Stomach (tissue), 9 donors: ENCODE data around the gene PADI3. TPM values are rescaled to one million over a fixed set of nuclear protein-coding genes. Genes with fewer than 3 reads are reported as not detected.
"Not testable (repeated sequence)": the region's sequence is repeated elsewhere in the genome, so short reads cannot be mapped to it uniquely, and the experiment has no call there.

Source experiments
- DNase-seq, 2 donors: peaks; one replicate each; pipeline versions ENCODE4 v3.0.0 to v3.0.0-alpha.2; 2013 to 2019
- H3K27ac ChIP-seq, 5 donors: fragments of 200-600 bp in 4 of 5; sonication (generic) in 4 of 5; one replicate each; pipeline ENCODE4 v1.5.1; 2013 to 2019; ENCODE audit warnings: mild to moderate bottlenecking in 1 of 5, moderate library complexity in 1 of 5
- H3K27me3 ChIP-seq, 3 donors: fragments of 200-600 bp; sonication (generic); one replicate each; pipeline ENCODE4 v1.5.1; 2017 to 2019; ENCODE audit warnings: mixed run types in 1 of 3
- H3K36me3 ChIP-seq, 4 donors: fragments of 200-600 bp; sonication (generic); 1 replicate in 3 of 4; 2 replicates in 1 of 4; pipeline ENCODE4 v1.5.1; 2016 to 2019
- H3K4me1 ChIP-seq, 4 donors: fragments of 200-600 bp; sonication (generic); one replicate each; pipeline ENCODE4 v1.5.1; 2016 to 2019
- H3K4me3 ChIP-seq, 4 donors: fragments of 200-600 bp; sonication (generic) in 3 of 4; one replicate each; pipeline ENCODE4 v1.5.1; 2016 to 2019; ENCODE audit warnings: mild to moderate bottlenecking in 1 of 4
- H3K9me3 ChIP-seq, 4 donors: fragments of 200-600 bp; sonication (generic); one replicate each; pipeline ENCODE4 v1.5.1; 2016 to 2019
- EP300 ChIP-seq: sonication (generic); formaldehyde crosslinking; IDR thresholded peaks from one replicate; pipeline ENCODE4 v1.6.1; 2017; ENCODE audit warnings: antibody characterized with exemption
- POLR2A ChIP-seq, 4 donors: fragments of 450-650 bp; IDR thresholded peaks; one replicate each; pipeline ENCODE4 v1.6.1; 2016; ENCODE audit warnings: antibody characterized with exemption in 4 of 4, control low read depth in 2 of 4, mild to moderate bottlenecking in 1 of 4, moderate library complexity in 1 of 4
- POLR2AphosphoS5 ChIP-seq, 3 donors: sonication (generic); formaldehyde crosslinking; IDR thresholded peaks; one replicate each; pipeline ENCODE4 v1.6.1; 2016; ENCODE audit warnings: antibody characterized with exemption in 3 of 3
- WGBS, 5 donors: extraction: QIAGEN DNeasy Blood & Tissue Kit in 3 of 5; methylation state at CpG; one replicate each; pipeline versions ENCODE4 v1.1.5 to v1.1.7; 2013 to 2018; 5-methylcytosine and 5-hydroxymethylcytosine counted together
- intact Hi-C: fragments of 100-400 bp; cut with DNase I; formaldehyde crosslinking; loops from one replicate; pipeline ENCODE4 v1.15.1; 2023; ENCODE audit warnings: low total_unique reads
- polyA plus RNA-seq, 3 donors: library from polyadenylated mRNA; stranded (reverse); fragments of 200-250 nt; gene quantifications; one replicate each; pipeline ENCODE4 v1.2.3, GENCODE V29; 2013
- total RNA-seq, 5 donors: library from RNA; depleted of rRNA; stranded (reverse); fragments of >200 nt; gene quantifications; one replicate each; pipeline versions ENCODE4 v1.1.0 to v1.2.3, GENCODE V29; 2014 to 2016
- TF ChIP-seq, protein P1 (sequence below), 7 experiments: fragments of 450-650 bp in 4 of 7; fragments of 200-600 bp in 3 of 7; sonication (generic) in 3 of 7; IDR thresholded peaks; one replicate each; pipeline ENCODE4 v1.5.1; 2016 to 2019; ENCODE audit warnings: antibody characterized with exemption in 7 of 7, control low read depth in 2 of 7, mild to moderate bottlenecking in 1 of 7
- donor health status: healthy with polysubstance abuse.
- donor health status: Bipolar disorder and iron deficiency.
- donor health status: healthy.

PADI3 gene
- total and polyA plus RNA-seq, 8 donors = 5.4 TPM; not detected in 7

DNA sequence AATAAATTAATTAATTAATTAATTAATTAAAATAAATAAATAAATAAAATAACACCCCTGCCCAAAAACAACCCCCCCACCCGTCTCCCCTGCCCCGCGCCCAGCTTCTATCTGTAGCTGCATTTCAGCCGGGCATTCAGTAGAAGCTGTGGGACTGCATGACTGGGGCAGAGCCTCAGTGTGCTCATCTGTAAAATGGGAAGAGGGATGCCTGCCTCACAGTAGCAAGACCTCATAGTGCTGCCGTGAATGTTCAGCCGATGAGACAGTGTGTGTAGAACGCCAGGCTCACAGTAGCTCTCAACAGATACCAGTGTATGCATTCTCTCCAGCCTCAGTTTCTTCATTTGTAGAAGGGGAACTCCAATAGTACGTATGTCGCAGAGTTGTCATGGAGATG lies 67.8 kb downstream of the PADI3 start:
- Histone ChIP-seq H3K27ac (no peak overlapping the region), H3K9me3 (peaks cover 0 to 9% (median 7%) of the 10 kb centered on the region in 4 donors), H3K4me1 (no peaks in the 10 kb centered on the region), H3K36me3 (no peaks in the 10 kb centered on the region), H3K27me3 (peaks cover 0 to 39% (median 8%) of the 10 kb centered on the region in 3 donors), H3K4me3 (no peak overlapping the region)
- 80 to 93% (median 83%) methylated on average over 9 of the region's 9 CpGs for WGBS, 5 donors
- TF ChIP-seq POLR2AphosphoS5 (IDR thresholded peaks at IDR 0.05) (no peak), EP300 (no peak), POLR2A (IDR thresholded peaks at IDR 0.05) (no peak)
- TF ChIP-seq, protein P1, sequence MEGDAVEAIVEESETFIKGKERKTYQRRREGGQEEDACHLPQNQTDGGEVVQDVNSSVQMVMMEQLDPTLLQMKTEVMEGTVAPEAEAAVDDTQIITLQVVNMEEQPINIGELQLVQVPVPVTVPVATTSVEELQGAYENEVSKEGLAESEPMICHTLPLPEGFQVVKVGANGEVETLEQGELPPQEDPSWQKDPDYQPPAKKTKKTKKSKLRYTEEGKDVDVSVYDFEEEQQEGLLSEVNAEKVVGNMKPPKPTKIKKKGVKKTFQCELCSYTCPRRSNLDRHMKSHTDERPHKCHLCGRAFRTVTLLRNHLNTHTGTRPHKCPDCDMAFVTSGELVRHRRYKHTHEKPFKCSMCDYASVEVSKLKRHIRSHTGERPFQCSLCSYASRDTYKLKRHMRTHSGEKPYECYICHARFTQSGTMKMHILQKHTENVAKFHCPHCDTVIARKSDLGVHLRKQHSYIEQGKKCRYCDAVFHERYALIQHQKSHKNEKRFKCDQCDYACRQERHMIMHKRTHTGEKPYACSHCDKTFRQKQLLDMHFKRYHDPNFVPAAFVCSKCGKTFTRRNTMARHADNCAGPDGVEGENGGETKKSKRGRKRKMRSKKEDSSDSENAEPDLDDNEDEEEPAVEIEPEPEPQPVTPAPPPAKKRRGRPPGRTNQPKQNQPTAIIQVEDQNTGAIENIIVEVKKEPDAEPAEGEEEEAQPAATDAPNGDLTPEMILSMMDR (IDR thresholded peaks at IDR 0.05) = no peak
- intact Hi-C loops = no loop called here
- no peak for DNase-seq

DNA sequence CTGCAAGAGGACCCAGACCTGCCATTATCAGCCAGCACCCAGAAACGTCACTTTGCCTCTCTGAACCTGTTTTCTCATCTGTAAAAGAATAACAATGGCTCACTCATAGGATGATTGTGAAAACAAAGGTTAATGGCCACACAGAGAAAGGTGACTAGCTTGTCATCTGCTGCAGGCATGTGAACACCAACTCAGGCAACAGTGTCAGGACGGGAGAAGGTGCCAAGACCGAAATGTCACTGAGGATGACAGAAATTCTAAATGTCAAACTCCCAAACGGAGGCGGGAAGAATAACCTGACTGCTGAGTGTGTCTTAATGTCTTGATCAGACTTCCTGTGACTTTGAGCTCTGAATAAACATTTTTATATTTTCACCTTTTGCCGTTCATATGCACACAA lies 69.4 kb downstream of the PADI3 start:
- no peak for DNase-seq
- intact Hi-C loops = no loop called here
- H3K27ac ChIP-seq = no peak overlapping the region
- H3K27me3 ChIP-seq = peaks cover 0 to 30% (median 5%) of the 10 kb centered on the region in 3 donors
- 49 to 60% (median 54%) methylated on average over 6 of the region's 6 CpGs for WGBS, 5 donors
- H3K9me3 ChIP-seq = peaks cover 0 to 20% (median 8%) of the 10 kb centered on the region in 4 donors
- TF ChIP-seq, protein P1 (IDR thresholded peaks at IDR 0.05) = no peak
- TF ChIP-seq POLR2AphosphoS5 (IDR thresholded peaks at IDR 0.05) = no peak
- no peak for TF ChIP-seq POLR2A (IDR thresholded peaks at IDR 0.05)
- no peak for TF ChIP-seq EP300
- H3K4me1 ChIP-seq = no peaks in the 10 kb centered on the region
- H3K36me3 ChIP-seq = no peaks in the 10 kb centered on the region
- H3K4me3 ChIP-seq = no peak overlapping the region

DNA sequence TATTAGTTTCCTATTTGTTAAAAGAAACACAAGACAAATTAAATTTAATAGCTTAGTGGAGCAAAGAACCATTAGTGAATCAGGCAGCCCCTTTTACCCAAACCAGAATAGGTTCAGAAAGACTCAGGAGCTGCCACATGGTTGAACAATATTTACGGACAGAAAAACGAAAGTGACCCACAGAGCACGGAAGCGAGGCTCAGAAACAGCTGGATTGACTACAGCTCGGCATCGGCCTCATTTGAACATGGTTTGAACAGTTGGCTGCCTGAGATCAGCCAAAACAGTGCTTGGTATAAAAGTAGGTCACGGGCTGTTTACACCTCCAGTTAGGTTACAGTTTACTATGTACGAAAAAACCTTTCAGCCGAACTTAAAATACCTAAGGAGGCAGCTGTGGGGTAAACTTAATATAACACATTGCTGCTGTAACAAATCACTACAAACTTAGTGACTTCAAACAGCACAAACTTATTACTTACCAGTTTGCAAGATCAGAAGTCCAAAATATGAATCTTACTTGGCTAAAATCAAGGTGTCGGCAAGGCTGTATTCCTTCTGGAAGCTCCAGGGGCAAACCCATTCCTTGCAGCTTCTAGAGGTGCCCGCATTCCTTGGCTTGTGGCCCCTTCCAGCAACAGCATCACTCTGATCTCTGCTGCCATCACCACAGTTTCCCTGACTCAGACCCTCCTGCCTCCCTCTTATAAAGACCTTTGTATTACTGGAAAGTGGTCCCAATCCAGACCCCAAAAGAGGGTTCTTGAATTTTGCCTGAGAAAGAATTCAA lies 70.9 kb downstream of the PADI3 start:
- Histone ChIP-seq H3K4me1 (no peaks in the 10 kb centered on the region), H3K36me3 (no peaks in the 10 kb centered on the region), H3K27me3 (peaks cover 0 to 21% (median 5%) of the 10 kb centered on the region in 3 donors), H3K27ac (no peak overlapping the region), H3K9me3 (peaks cover 0 to 20% (median 8%) of the 10 kb centered on the region in 4 donors), H3K4me3 (no peak overlapping the region)
- intact Hi-C loops = no loop called here
- no peak for DNase-seq
- TF ChIP-seq EP300 = no peak
- TF ChIP-seq POLR2AphosphoS5 (IDR thresholded peaks at IDR 0.05) = no peak
- no peak for TF ChIP-seq POLR2A (IDR thresholded peaks at IDR 0.05)
- TF ChIP-seq, protein P1 (IDR thresholded peaks at IDR 0.05) = no peak
- WGBS, 5 donors = 78 to 86% (median 80%) methylated on average over 11 of the region's 11 CpGs

DNA sequence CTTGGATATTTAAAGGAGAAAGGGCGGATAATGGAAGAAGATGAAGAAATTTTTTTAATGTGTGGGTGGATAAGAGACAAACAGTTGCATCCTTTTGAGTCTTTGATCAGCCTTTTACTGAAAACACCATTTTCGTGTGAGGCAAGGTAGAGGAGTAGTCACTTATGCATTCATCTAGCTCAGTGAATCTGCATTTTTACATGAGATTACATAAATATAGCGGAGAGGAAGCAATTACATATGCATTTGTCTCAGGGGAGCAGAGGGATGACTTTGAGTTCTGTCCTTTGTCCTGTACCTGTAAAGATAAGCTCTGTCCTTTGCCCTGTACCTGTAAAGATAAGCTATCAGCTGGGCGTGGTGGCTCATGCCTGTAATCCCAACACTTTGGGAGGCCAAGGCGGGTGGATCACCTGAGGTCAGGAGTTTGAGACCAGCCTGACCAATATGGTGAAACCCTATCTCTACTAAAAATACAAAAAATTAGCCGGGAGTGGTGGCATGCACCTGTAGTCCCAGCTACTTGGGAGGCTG lies 73.0 kb downstream of the PADI3 start:
- H3K27ac ChIP-seq, DNase-seq: not testable (repeated sequence)

DNA sequence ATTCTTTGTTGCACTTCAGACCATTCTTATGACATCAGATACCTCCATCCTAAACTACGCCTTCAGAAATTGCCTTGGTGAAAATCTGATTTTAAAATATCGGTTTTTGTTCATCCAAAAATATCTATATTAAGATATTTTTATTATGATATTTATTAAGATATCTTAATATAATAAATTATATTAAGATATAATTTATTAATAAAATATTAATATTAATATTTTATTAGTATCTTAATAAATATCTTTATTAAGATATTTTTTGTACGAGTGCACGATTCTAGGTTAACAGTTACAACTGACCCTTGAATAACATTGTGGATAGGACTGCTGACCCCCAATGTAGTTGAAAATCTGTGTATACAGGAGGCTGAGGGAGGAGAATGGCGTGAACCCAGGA lies 80.0 kb downstream of the PADI3 start:
- no peaks in the 10 kb centered on the region for H3K9me3 ChIP-seq
- DNase-seq = no peak
- no peaks in the 10 kb centered on the region for H3K4me1 ChIP-seq
- 69 to 85% (median 69%) methylated on average over 5 of the region's 5 CpGs for WGBS, 5 donors
- H3K4me3 ChIP-seq = no peak overlapping the region
- H3K36me3 ChIP-seq = no peaks in the 10 kb centered on the region
- peaks cover 0 to 50% (median 4%) of the 10 kb centered on the region in 3 donors for H3K27me3 ChIP-seq
- intact Hi-C loops = no loop called here
- TF ChIP-seq, protein P1 (IDR thresholded peaks at IDR 0.05) = no peak
- H3K27ac ChIP-seq = no peak overlapping the region

More for the DNA sequence above, 73.0 kb downstream of the PADI3 start:
- H3K27me3 ChIP-seq, H3K4me3 ChIP-seq, H3K4me1 ChIP-seq, H3K36me3 ChIP-seq, intact Hi-C loops: not testable (repeated sequence)
- H3K9me3 ChIP-seq = peaks cover 0 to 20% (median 8%) of the 10 kb centered on the region in 4 donors
- WGBS, 5 donors = 58 to 74% (median 65%) methylated on average over 6 of the region's 6 CpGs
